SW480 (cell line): ENCODE data around the gene PHYHD1.
"Not testable (repeated sequence)": the region's sequence is repeated elsewhere in the genome, so short reads cannot be mapped to it uniquely, and the experiment has no call there.

Experiments
- DNase-seq: peaks from one replicate; pipeline ENCODE4 v3.0.0-alpha.2; 2016; ENCODE audit warnings: low spot score

PHYHD1 gene

DNA sequence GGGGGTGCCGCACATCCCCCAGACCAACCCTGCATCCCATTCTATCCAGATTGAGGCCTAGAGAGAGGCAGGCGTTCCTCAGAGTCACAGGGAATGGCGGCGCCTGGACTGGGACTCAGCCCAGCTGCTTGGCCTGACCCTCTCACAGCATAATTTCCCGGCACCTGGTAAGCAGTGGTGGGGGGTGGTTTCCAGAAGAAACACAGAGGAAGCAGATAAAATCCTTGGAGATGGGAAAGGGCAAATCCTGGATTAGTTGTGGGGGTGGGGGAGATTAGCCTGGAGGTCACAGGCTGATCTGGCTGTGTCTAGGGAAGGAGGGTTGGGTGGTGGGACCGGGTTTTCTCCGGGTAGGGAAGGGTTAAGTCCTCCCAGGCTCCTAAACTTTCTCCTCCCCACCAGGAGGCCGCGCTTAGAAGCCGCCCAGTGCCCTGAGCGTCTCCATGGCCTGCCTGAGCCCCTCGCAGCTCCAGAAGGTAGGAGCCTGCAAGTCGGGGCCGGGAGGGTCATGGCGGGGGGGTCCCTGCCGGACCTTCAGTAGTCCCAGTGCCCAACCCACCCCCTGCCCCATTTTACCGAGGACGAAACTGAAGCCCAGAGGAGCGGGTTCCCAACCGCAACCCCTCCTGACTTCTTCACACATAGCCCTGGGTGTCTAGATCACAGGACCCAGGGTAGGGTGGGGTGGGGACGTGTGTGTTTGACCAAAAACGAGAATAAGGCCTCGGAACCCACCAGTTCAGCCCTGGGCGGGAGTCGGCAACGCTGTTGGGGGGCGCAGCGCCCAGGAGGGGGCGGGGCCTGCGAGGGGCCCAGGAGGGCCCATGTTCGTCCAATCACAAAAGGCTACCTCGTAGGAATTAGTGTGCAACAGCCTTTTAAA, 1.3 kb downstream of the PHYHD1 start:
- DNase-seq, result no peak

GRCh38 chr9:128923493-128923883, 2.7 kb downstream of the PHYHD1 start:
- no peak for DNase-seq

DNA sequence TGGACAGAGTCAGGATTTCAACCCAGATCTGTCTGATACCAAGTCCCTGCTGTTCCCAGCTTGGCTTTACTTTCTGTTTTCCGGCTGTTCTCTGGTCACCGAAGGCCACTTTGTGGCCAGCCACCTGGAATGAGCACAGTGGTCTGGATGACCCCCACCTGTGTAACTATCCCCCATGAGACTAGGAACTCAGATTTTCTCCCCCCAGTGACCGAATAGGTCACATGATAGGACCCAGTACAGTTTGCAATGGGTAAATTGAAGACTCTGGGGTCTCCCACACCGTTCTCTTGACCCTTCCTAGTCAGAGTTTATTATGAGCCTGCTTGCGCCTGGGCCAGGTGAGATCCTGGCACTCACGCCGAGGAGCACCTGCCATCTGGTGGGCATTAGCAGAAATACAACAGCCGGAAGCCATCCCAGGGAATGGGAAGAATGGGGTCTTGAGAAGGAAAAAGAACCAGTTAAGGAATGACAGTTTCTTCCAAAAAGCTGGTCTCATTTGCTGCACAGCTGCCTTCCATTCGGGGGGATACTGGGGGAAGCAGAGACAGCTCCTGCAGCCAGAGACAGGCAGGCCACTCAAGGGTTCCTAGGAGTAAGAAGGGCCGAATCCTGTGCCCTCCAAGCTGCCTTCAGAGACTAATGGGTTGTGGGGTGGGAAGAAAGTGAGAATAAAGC, 7.1 kb downstream of the PHYHD1 start:
- peak; percentile 64 for DNase-seq

- no peak for DNase-seq
Observed at GRCh38 chr9:128928624-128929023, 7.8 kb downstream of the PHYHD1 start.

- DNase-seq, result no peak
Observed at GRCh38 chr9:128929560-128929959, 8.8 kb downstream of the PHYHD1 start.

DNA sequence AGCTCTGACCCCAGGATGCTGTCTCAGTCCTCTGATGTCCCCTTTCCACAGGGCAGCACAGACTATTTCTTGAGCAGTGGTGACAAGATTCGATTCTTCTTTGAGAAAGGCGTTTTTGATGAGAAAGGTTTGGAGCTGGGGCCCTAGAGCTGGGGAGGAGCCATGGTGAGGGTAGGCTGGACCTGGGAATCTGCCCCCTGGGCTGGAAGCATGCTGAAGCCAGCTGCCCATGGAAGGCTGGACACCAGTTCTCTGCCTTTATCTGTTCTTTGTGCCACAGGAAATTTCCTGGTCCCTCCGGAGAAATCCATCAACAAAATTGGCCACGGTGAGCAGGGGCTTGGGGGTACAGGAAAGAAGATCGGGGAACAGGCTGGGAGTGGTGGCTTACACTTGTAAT, 12.9 kb downstream of the PHYHD1 start:
- DNase-seq, result no peak

DNA sequence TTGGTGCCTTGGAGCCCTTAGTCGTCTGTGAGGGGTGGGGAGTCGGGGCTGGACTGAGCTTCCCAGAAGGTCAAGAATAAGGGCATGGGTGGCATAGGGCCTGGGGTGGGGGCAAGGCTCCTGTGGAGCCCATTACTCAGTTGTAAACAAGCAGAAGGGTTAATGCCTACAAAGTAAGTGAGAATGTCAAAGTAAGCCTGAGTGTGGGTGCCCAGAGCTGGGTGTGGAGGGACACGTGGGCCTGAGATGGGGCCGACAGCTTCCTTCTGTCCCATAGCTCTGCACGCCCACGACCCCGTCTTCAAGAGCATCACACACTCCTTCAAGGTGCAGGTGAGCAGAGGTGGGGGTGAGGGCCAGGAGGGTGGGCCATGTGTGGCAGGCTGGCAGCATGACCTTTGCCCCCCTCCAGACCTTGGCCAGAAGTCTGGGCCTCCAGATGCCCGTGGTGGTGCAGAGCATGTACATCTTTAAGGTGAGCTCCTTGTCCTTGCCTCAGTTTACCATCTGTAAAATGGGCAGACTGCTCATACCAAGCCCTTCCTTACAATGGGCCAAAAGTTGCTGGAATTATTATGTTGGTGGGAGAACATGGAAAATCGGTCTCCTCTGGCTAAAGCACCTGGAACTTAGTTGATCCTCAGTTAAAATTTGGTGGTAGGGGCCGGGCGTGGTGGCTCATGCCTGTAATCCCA, 15.5 kb downstream of the PHYHD1 start:
- no peak for DNase-seq

DNA sequence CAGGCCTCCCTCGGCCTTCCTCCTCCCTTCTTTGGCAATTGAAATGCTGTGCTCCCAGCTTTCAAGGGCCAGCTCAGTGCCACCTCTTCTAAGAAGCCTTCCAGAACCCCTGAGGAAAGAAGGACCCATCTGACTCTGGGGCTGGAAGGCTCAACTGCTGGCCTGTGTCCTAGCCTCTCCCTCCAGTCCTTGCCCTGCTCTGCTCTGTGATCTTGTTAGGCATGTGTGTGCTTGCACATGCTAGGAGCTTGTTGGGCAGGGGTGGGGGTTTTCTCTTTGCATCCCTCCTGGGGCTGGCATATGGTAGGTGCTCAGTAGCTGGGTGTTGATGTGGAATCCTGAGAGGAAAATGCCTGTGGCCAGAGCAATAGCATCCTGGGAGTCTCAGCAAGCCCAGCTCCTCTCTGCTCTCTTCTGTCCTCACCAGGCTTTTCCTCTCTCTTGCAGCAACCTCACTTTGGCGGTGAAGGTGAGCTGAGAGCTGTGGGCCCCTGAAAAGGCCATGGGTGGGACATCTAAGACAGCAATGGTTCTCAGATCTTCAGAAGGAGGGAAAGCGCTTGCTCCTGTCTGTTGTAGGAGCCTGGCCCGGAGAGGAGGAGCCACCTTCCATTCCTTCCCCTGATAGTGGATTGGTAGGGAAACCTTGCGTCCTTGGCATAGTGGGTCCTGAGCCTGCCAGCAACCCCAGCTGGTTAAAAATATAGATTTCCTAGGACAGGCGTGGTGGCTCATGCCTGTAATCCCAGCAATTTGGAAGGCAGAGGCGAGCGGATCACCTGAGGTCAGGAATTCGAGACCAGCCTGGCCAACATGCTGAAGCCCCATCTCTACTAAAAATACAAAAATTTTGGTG, 16.8 kb downstream of the PHYHD1 start:
- no peak for DNase-seq

GRCh38 chr9:128940271-128940921, 19.6 kb downstream of the PHYHD1 start:
- DNase-seq, result no peak

GRCh38 chr9:128940946-128941755, 20.4 kb downstream of the PHYHD1 start:
- DNase-seq, result no peak

DNA sequence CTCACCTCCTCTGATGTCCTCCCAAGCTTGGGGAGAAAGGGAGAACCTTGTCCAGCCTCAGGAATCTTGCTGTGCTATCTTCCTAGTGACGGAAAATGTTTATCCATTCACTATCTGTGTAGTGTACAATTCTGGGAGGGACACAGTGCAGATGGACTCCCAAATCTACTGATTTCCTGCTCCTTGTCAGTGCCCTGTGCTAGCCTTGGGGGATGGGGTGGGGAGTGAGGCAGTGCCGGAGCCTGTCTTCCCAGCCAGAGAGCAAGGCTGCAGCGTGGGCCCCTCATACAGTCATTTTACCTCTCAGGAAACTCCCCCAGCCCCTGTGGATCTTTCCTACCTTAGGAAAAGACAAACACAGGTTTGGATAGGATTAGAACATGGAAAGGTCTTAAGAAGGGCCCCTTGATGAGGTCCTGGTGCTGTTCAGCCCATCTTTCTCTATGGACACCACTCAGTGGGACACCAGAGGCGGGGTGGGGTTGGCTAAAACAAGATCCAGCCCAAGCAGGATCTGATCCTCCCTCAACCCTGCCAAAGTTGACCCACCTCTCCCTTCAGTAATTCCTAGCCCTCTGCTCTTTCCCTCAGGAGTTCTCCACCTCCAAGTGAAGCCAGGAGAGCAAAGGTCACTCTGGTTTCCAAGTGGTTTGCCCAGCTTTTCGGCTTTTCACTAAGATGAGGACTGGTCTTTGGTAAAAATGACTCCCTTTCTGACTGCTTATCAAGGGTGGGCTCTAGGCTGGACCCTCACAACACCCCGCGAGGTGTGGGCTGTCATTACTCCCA, 23.2 kb downstream of the PHYHD1 start:
- DNase-seq, result no peak

GRCh38 chr9:128944966-128945365, 24.2 kb downstream of the PHYHD1 start:
- DNase-seq, result not testable (repeated sequence)

GRCh38 chr9:128945798-128946501, 25.2 kb downstream of the PHYHD1 start:
- no peak for DNase-seq

DNA sequence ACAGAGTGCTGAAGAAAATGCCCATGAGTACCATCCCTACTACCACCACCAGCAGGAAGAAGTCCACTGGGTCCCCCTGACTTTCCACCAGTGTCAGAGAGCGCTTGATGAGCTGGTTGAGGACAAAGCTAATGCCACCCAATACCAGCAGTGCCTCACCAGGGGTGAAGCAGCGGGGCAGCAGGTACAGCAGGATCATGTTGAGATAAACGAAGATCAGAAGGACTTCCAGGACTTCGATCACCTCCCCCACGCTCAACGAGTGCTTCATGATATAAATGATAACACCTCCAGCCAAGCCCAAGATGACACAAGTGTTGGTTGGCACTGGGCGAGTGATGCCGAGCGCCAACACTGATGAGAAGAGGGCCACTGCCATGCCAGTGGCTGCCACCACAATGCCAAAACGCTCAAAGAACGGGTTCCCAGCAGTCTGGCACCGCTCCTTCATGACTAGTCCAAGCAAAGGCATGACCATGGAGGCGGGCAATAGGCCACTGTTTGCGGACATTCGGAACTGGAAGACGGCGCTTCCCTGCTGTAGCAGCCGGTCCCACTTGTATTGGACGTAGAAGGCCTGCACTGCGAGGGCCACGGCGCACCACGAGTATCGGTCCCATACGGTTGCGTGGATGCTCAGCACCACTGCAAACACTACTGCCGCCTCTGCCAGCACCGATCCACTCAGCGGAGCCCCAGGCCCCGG, 25.9 kb downstream of the PHYHD1 start:
- peak; percentile 30 for DNase-seq

GRCh38 chr9:128947277-128947526, 26.4 kb downstream of the PHYHD1 start:
- DNase-seq, result no peak

- peak; percentile 86 for DNase-seq
Observed at GRCh38 chr9:128947527-128948301, 26.9 kb downstream of the PHYHD1 start, which contains the start of the genes DOLK and NUP188. Gene DOLK, minus strand, starts transcription at chr9:128947603. Its CDS starts 300 bp downstream, at chr9:128947303. Gene NUP188, plus strand, starts transcription at chr9:128947699. Its CDS starts 21 bp downstream, at chr9:128947720.

DNA sequence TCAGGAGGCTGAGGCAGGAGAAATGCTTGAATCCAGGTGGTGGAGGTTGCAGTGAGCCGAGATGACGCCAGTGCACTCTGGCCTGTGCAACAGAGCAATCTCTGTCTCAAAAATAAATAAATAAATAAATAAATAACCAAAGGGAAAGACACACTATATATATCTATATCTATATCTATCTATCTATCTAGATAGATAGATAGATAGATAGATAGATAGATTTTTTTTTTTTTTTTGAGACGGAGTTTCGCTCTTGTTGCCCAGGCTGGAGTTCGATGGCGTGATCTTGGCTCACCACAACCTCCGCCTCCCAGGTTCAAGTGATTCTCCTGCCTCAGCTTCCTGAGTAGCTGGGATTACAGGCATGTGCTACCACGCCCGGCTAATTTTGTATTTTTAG, 40.6 kb downstream of the PHYHD1 start:
- not testable (repeated sequence) for DNase-seq

DNA sequence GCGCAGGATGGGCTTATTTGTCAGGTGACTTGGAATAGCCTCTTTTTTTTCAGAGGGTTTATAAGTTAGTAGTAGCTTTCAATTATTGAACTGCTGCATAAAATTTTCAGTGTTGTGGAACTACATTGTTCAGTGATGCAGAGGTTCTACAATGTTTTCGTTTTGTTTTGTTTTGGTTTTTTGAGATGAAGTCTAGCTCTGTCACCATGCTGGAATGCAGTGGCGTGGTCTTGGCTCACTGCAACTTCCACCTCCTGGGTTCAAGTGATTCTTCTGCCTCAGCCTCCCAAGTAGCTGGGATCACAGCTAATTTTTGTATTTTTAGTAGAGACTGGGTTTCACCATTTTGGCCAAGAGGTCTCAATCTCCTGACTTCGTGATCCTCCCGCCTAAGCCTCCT, 48.7 kb downstream of the PHYHD1 start:
- DNase-seq, result no peak
